ENCODE measurements around the gene PAK5.

The PAK5 gene

DNA sequence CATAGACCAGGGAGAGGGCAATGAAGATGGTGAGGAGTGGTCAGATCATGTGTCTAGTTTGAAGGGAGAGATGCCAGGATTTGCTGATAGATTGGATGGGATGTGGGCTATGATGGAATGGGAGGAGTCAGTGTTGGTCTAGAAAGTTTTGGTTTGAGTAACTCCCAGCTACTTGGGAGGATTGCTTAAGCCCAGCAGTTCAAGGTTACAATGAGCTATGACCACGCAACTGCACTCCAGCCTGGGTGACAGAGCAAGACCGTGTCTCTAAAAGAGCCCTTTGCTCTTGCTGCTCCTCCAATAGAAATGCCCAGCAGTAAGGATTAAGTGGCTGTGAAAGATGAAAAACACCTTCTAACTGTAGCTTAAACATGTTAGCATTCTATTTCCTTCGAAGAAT is 342.7 kb downstream of the PAK5 start:
- no peak for DNase-seq (ENCODE audit: low read depth, low spot score)

DNA sequence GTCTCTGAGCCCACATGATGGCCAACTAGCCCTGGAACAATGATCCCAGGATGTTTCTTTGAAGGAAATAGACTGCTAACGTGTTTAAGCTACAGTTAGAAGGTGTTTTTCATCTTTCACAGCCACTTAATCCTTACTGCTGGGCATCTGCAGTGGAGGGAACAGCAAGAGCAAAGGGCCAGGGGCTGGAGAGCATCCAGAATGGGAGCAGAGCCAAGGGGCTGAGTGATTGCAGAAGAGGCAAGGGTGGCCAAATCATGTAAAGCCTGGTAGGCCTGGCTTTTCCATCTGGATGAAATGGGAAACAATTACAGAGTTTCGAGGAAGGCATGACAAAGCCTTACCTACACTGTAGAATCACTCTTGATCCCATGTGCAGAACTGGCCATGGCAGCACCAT is 343.2 kb downstream of the PAK5 start:
- DNase-seq (ENCODE audit: low read depth, low spot score) = no peak

DNA sequence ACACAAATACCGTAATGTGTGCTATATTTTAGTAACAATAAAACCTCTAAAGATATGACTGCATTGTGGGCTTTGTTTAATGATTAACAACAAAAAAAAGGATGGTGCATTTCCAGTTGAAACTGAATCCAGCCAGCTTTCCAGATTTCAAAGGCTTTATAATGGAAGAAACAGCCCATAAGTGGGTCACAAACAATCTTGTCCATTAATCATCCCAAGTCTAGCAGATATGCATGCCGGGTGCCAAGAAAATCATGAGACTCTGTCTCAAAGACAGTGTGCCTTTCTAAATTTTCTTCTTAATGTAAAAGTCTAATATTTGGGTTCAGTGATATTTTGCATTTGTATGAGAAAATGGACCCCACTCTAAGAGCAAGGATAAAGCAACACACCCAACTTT is 345.1 kb downstream of the PAK5 start:
- DNase-seq (ENCODE audit: low read depth, low spot score) = no peak

DNA sequence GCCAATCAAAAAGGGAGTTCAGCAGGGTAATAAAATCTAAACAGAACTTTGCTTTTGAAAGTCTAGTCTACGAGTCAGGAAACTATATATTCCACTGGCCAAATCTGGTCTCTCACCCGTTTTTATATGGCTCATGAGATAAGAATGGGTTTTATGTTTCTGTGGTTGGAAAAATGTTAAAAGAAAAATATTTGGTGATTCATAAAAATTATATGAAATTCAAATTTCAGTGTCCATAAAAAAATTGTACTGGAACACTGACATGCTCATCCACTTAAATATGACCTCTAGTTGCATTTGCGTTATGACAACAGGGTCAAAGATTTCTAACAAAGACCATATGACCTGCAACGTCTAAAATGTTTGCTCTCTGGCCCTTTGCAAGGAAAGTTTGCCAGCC is 346.8 kb downstream of the PAK5 start:
- DNase-seq (ENCODE audit: low read depth, low spot score) = no peak

DNA sequence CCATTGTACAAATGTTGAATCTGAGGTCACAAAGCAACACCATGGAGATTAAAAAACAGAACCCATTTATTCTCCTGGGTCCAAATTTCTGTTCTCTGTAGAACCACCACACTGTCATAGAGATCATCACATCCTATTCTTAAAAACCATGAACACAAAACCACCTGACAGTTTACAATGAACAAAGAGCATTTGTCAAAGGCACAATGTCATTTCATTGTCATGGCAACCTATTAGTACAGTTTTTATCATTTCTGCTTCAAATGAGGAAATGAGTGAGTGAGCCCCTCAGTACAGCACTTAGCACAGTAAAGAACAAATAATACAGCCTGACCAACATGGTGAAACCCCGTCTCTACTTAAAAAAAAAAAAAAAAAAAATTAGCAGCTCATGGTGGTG is 347.6 kb downstream of the PAK5 start:
- DNase-seq (ENCODE audit: low read depth, low spot score) = no peak

DNA sequence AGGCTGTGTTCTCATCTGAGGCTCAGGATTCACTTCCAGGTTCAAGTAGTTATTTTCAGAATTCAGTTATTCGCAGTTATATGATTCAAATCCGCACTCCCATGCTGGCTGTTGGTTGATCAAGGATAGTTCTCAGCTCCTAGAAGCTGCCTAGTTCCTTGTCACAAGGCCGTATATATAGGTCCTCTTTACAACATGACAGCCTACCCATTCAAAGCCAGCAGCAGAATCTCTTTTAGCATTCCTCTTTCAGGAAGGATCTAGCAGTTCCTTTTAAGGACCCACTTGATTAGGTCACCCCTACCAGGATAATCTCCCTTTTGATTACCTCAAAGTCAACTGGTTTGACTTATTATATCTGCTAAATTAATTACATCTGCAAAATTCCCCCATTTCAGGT is 348.2 kb downstream of the PAK5 start:
- DNase-seq (ENCODE audit: low read depth, low spot score) = no peak

DNA sequence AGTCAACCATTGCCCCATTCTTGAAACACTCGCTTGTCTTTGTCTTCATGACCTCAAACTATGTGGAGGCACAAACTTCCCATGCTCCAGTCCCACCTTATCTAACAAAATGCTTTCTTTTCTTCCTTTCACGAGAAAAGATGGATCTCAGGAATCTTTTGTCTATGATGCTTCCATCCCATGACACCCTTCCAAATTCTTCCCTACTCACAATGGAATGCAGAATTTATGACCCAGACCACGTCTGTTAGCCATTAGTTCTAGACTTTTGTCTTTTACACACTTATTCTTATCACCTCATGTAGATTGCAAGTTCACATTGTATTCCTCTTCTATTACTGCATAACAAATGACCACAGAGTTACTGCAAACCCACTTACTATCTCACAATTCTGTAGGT is 348.7 kb downstream of the PAK5 start:
- no peak for DNase-seq (ENCODE audit: low read depth, low spot score)

DNA sequence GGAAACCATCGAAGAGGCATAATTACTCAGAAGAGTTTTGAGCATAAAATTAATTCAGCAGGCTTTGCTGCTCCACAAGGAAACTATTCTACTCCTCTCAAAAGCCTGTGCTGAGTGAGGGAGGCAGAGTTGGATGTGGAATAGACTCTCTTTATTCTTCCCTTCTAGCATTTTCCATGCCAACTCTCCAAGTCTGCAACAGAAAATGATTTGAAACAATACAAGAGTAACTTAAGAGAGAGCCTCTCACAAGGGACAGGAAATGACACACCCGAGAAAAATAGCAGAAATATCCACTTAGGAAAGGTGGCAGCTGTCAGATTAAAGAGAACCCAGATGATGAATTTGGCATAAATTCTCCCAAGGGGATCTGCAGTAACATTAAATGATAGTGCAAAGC is 350.8 kb downstream of the PAK5 start:
- no peak for DNase-seq (ENCODE audit: low read depth, low spot score)

Measured in iPS DF 19.7 (cell line).